IMR-90 (cell line): Measurements from ENCODE around the gene SMCO4. TPM values are rescaled to one million over a fixed set of nuclear protein-coding genes. Genes with fewer than 3 reads are reported as not detected.

Source experiments
- ATAC-seq: fragments of 200-7000 bp; cut with Tn5 transposase; 2 replicates; pipeline ENCODE4 v1.9.1; 2020; ENCODE audit warnings: low read depth, mild to moderate bottlenecking, moderate library complexity
- BruUV-seq: library from RNA; stranded (reverse); fragments of 400-500 nt; replicated peaks from 2 replicates; lab custom pipeline; 2021; lab: Mats Ljungman, UMichigan
- CTCF ChIA-PET: fragments of 300-600 bp; formaldehyde crosslinking; extraction: SDS; loops from one replicate; lab custom pipeline; 2021; ENCODE audit warnings: antibody characterized with exemption; lab: Yijun Ruan, JAX
- POLR2A ChIA-PET: fragments of 300-600 bp; sonication (Branson Sonifier 250); formaldehyde crosslinking; loops from one replicate; lab custom pipeline; 2022; ENCODE audit warnings: antibody characterized with exemption; ENCODE audit not compliant: unreplicated experiment; lab: Charles Lee
- DNase-seq: peaks from one replicate; pipeline ENCODE4 v3.0.0; 2013
- H2AFZ ChIP-seq: replicated peaks from 2 replicates; pipeline ENCODE3; 2013; ENCODE audit warnings: low read length, mild to moderate bottlenecking; ENCODE audit not compliant: poor library complexity
- H2AK5ac ChIP-seq: 2 replicates; pipeline ENCODE4 v1.6.1; 2013; ENCODE audit warnings: low read depth, low read length, inconsistent platforms
- H2AK9ac ChIP-seq: replicated peaks from 2 replicates; pipeline ENCODE3; 2013; ENCODE audit warnings: mild to moderate bottlenecking, low read depth, low read length, moderate library complexity; ENCODE audit not compliant: poor library complexity
- H2BK120ac ChIP-seq: 2 replicates; pipeline ENCODE4 v1.6.1; 2013; ENCODE audit warnings: low read depth, low read length, inconsistent platforms
- H2BK15ac ChIP-seq: 3 replicates; pipeline ENCODE4 v1.6.1; 2013; ENCODE audit warnings: low read depth, low read length, inconsistent platforms
- H2BK20ac ChIP-seq: 2 replicates; pipeline ENCODE4 v1.6.1; 2013; ENCODE audit warnings: low read depth, mild to moderate bottlenecking, inconsistent platforms, low read length, moderate library complexity
- H2BK5ac ChIP-seq: 2 replicates; pipeline ENCODE4 v1.6.1; 2013; ENCODE audit warnings: mild to moderate bottlenecking, low read depth, low read length, inconsistent platforms; ENCODE audit not compliant: poor library complexity, severe bottlenecking
- H3K14ac ChIP-seq: replicated peaks from 2 replicates; pipeline ENCODE4 v1.6.1; 2013; ENCODE audit warnings: low read depth, low read length, inconsistent platforms
- H3K18ac ChIP-seq: 2 replicates; pipeline ENCODE4 v1.6.1; 2013; ENCODE audit warnings: low read depth, low read length, control low read depth
- H3K23ac ChIP-seq: 2 replicates; pipeline ENCODE4 v1.6.1; 2013; ENCODE audit warnings: low read depth, low read length, inconsistent platforms
- H3K27ac ChIP-seq: 2 replicates; pipeline ENCODE4 v1.5.1; 2013; ENCODE audit warnings: mild to moderate bottlenecking, control low read depth, low read length; ENCODE audit not compliant: insufficient read depth
- H3K27me3 ChIP-seq: 2 replicates; pipeline ENCODE4 v1.6.1; 2013; ENCODE audit warnings: low read length; ENCODE audit not compliant: control insufficient read depth, insufficient read depth
- H3K36me3 ChIP-seq: 2 replicates; pipeline ENCODE4 v1.6.1; 2013; ENCODE audit warnings: low read length, mixed read lengths; ENCODE audit not compliant: control insufficient read depth, insufficient read depth
- H3K4ac ChIP-seq: 2 replicates; pipeline ENCODE4 v1.6.1; 2013; ENCODE audit warnings: low read depth, low read length, inconsistent platforms
- H3K4me1 ChIP-seq: 2 replicates; pipeline ENCODE4 v1.6.1; 2013; ENCODE audit warnings: low read length, mixed read lengths; ENCODE audit not compliant: control insufficient read depth, insufficient read depth
- H3K4me2 ChIP-seq: 2 replicates; pipeline ENCODE4 v1.6.1; 2013; ENCODE audit warnings: low read depth, mild to moderate bottlenecking, control low read depth, low read length, moderate library complexity
- H3K4me3 ChIP-seq: 2 replicates; pipeline ENCODE4 v1.5.1; 2013; ENCODE audit warnings: low read depth, mild to moderate bottlenecking, control low read depth, low read length, moderate library complexity; ENCODE audit not compliant: insufficient read depth
- H3K56ac ChIP-seq: 2 replicates; pipeline ENCODE4 v1.6.1; 2013; ENCODE audit warnings: low read length, inconsistent platforms; ENCODE audit not compliant: insufficient read depth; ENCODE audit errors: extremely low read depth
- H3K79me1 ChIP-seq, 2 experiments: 2 replicates each; pipeline ENCODE4 v1.6.1; 2013; ENCODE audit warnings: low read length in 2 of 2, inconsistent platforms in 1 of 2, low read depth in 1 of 2
- H3K9ac ChIP-seq: 2 replicates; pipeline ENCODE4 v1.6.1; 2013; ENCODE audit warnings: low read depth, low read length, control low read depth
- H3K9me1 ChIP-seq: 2 replicates; pipeline ENCODE4 v1.6.1; 2013; ENCODE audit warnings: low read length, inconsistent platforms; ENCODE audit not compliant: insufficient read depth
- H3K9me3 ChIP-seq: 2 replicates; pipeline ENCODE4 v1.6.1; 2013; ENCODE audit warnings: low read length; ENCODE audit not compliant: control insufficient read depth, insufficient read depth
- H4K20me1 ChIP-seq: 2 replicates; pipeline ENCODE4 v1.6.1; 2013; ENCODE audit warnings: low read length, inconsistent platforms; ENCODE audit not compliant: insufficient read depth
- H4K5ac ChIP-seq: 2 replicates; pipeline ENCODE4 v1.6.1; 2013; ENCODE audit warnings: mild to moderate bottlenecking, low read depth, low read length, control low read depth
- H4K8ac ChIP-seq, 2 experiments: 2 replicates each; pipeline ENCODE4 v1.6.1; 2013; ENCODE audit warnings: low read depth in 2 of 2, low read length in 2 of 2, control low read depth in 1 of 2, inconsistent platforms in 1 of 2
- H4K91ac ChIP-seq: 2 replicates; pipeline ENCODE4 v1.6.1; 2013; ENCODE audit warnings: low read depth, low read length, inconsistent platforms; ENCODE audit not compliant: insufficient read depth
- BHLHE40 ChIP-seq: fragments of 150-350 bp; IDR thresholded peaks from 2 replicates; pipeline ENCODE4 v1.6.1; 2016; ENCODE audit warnings: mild to moderate bottlenecking, low read depth, low read length
- CEBPB ChIP-seq: IDR thresholded peaks from 2 replicates; pipeline ENCODE4 v1.6.1; 2012; ENCODE audit warnings: low read depth, low read length, improper control_type of control experiment
- CHD1 ChIP-seq: IDR thresholded peaks from 2 replicates; pipeline ENCODE4 v1.6.1; 2012; ENCODE audit warnings: low read depth, low read length, improper control_type of control experiment
- FOS ChIP-seq: fragments of 150-350 bp; IDR thresholded peaks from 2 replicates; pipeline ENCODE4 v1.6.1; 2016; ENCODE audit warnings: low read depth, low read length
- MAFK ChIP-seq: IDR thresholded peaks from 2 replicates; pipeline ENCODE4 v1.6.1; 2012; ENCODE audit warnings: low read depth, low read length, improper control_type of control experiment
- MAZ ChIP-seq: IDR thresholded peaks from 2 replicates; pipeline ENCODE4 v1.6.1; 2012; ENCODE audit warnings: low read depth, mild to moderate bottlenecking, low read length, improper control_type of control experiment, moderate library complexity, borderline replicate concordance
- MXI1 ChIP-seq: IDR thresholded peaks from 2 replicates; pipeline ENCODE4 v1.6.1; 2012; ENCODE audit warnings: low read depth, mild to moderate bottlenecking, low read length, moderate library complexity, borderline replicate concordance
- NFE2L2 ChIP-seq: fragments of 150-350 bp; IDR thresholded peaks from 2 replicates; pipeline ENCODE4 v1.6.1; 2016; ENCODE audit warnings: low read depth, mild to moderate bottlenecking, low read length
- RAD21 ChIP-seq: IDR thresholded peaks from 2 replicates; pipeline ENCODE4 v1.6.1; 2012; ENCODE audit warnings: low read length, improper control_type of control experiment
- RCOR1 ChIP-seq: IDR thresholded peaks from 2 replicates; pipeline ENCODE4 v1.6.1; 2012; ENCODE audit warnings: mild to moderate bottlenecking, low read length, improper control_type of control experiment; ENCODE audit not compliant: insufficient replicate concordance
- RFX5 ChIP-seq: IDR thresholded peaks from 2 replicates; pipeline ENCODE4 v1.8.0; 2012; ENCODE audit warnings: low read depth, mild to moderate bottlenecking, low read length, moderate library complexity
- SMC3 ChIP-seq: fragments of 150-350 bp; IDR thresholded peaks from 2 replicates; pipeline ENCODE4 v1.6.1; 2016; ENCODE audit warnings: low read depth, mild to moderate bottlenecking, antibody characterized with exemption, low read length, moderate library complexity
- whole genome bisulfite sequencing, 2 experiments: methylation state at CpG; one replicate each; pipeline versions ENCODE4 v1.1.5 to v1.1.7; 2013; ENCODE audit warnings: missing lambda C conversion rate in 2 of 2; ENCODE audit not compliant: insufficient read length in 1 of 2; ENCODE audit errors: extremely low coverage in 2 of 2; 5-methylcytosine and 5-hydroxymethylcytosine counted together
- dilution Hi-C: fragments of 300-500 bp; cut with HindIII; formaldehyde crosslinking; loops from one replicate; pipeline ENCODE4 v1.14.3; 2018; ENCODE audit warnings: low sequenced_read_pairs; ENCODE audit not compliant: unreplicated experiment
- in situ Hi-C: fragments of 300-500 bp; cut with MboI; formaldehyde crosslinking; loops from 3 replicates; pipeline ENCODE4 v1.14.3; 2019; ENCODE audit warnings: low sequenced_read_pairs, inconsistent platforms, mixed read lengths
- intact Hi-C: fragments of 100-400 bp; cut with micrococcal nuclease; formaldehyde crosslinking; loops from 2 replicates; pipeline ENCODE4 v1.10.0; 2022
- polyA plus RNA-seq, 3 experiments: library from polyadenylated mRNA; depleted of rRNA; stranded (reverse); fragments of >200 nt; gene quantifications; 2 replicates each; pipeline ENCODE4 v1.2.3, GENCODE V29; 2012; ENCODE audit warnings: low replicate concordance in 1 of 3
- total RNA-seq: library from RNA; depleted of rRNA; stranded (reverse); fragments of >200 nt; gene quantifications from 2 replicates; pipeline ENCODE4 v1.2.3, GENCODE V29; 2012
- TF ChIP-seq, protein P1 (sequence below): conservative IDR thresholded peaks from 2 replicates; pipeline ENCODE4 v1.5.1; 2012; ENCODE audit warnings: mild to moderate bottlenecking, low read depth, low read length, improper control_type of control experiment
- TF ChIP-seq, protein P2 (sequence below): fragments of 150-350 bp; IDR thresholded peaks from 2 replicates; pipeline ENCODE4 v1.6.1; 2017; ENCODE audit warnings: mild to moderate bottlenecking, antibody characterized with exemption, low read length, low read depth
- TF ChIP-seq, protein P3 (sequence below): fragments of 150-350 bp; IDR thresholded peaks from 2 replicates; pipeline ENCODE4 v1.6.1; 2016; ENCODE audit warnings: low read depth, mild to moderate bottlenecking, low read length, moderate library complexity, borderline replicate concordance

SMCO4 gene
- total and polyA plus RNA-seq, 2 of the 4 experiments (the other 2 are of a cell fraction): 2.2 to 17.7 TPM

DNA sequence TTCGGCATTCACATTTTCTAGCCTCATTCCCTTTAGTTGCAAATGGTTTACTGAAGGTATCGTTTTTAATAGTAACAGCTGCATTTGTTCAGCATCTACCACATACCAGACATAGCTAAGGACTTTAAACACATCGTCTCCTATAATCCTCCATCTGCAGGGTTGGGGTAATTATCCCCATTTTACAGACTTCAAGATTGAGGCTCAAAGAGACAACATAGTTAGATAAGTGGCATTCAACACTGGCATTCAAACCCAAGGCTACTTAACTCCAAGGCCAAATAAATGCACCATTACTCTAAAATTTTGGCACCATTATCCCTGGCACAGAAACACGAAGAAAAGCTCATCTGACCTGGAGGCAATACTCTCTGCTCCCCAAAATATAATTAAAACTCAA, 28.5 kb downstream of the SMCO4 start:
- H3K4ac ChIP-seq: no peak overlapping the region
- H3K4me2 ChIP-seq: no peak overlapping the region
- BruUV-seq: no TSS peak
- intact Hi-C loops: no loop called here
- H2BK5ac ChIP-seq: no peak overlapping the region
- H2BK20ac ChIP-seq: no peak overlapping the region
- no peak overlapping the region for H2AK5ac ChIP-seq
- H3K9ac ChIP-seq: no peak overlapping the region
- no peaks in the 10 kb centered on the region for H3K9me3 ChIP-seq
- H3K14ac ChIP-seq: no peak overlapping the region
- no peak overlapping the region for H2BK15ac ChIP-seq
- no peak overlapping the region for H2AFZ ChIP-seq
- H4K8ac ChIP-seq: no peak overlapping the region
- H4K5ac ChIP-seq: no peak overlapping the region
- ChIA-PET POLR2A (no interaction called here), CTCF (no interaction called here)
- WGBS, 2 experiments: no CpG with 5 or more reads among the region's 4 CpGs
- no peak overlapping the region for H2BK120ac ChIP-seq
- DNase-seq (no peak), ATAC-seq (no peak)
- no peak overlapping the region for H3K23ac ChIP-seq
- no peak overlapping the region for H3K27ac ChIP-seq
- H3K36me3 ChIP-seq: no peaks in the 10 kb centered on the region
- H3K4me1 ChIP-seq: no peaks in the 10 kb centered on the region
- dilution Hi-C loops: no loop called here
- H3K56ac ChIP-seq: no peak overlapping the region
- H3K79me1 ChIP-seq: peaks cover 0 to 2% of the 10 kb centered on the region in 2 experiments; a peak in 2 of 4 replicates
- no peak overlapping the region for H3K4me3 ChIP-seq
- in situ Hi-C loops: no loop called here
- H2AK9ac ChIP-seq: no peak overlapping the region
- no peaks in the 10 kb centered on the region for H3K27me3 ChIP-seq
- no peak overlapping the region for H3K18ac ChIP-seq
- TF ChIP-seq BHLHE40: no peak
- TF ChIP-seq, protein P1, sequence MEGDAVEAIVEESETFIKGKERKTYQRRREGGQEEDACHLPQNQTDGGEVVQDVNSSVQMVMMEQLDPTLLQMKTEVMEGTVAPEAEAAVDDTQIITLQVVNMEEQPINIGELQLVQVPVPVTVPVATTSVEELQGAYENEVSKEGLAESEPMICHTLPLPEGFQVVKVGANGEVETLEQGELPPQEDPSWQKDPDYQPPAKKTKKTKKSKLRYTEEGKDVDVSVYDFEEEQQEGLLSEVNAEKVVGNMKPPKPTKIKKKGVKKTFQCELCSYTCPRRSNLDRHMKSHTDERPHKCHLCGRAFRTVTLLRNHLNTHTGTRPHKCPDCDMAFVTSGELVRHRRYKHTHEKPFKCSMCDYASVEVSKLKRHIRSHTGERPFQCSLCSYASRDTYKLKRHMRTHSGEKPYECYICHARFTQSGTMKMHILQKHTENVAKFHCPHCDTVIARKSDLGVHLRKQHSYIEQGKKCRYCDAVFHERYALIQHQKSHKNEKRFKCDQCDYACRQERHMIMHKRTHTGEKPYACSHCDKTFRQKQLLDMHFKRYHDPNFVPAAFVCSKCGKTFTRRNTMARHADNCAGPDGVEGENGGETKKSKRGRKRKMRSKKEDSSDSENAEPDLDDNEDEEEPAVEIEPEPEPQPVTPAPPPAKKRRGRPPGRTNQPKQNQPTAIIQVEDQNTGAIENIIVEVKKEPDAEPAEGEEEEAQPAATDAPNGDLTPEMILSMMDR: no peak
- no peak for TF ChIP-seq CHD1
- TF ChIP-seq, protein P2, sequence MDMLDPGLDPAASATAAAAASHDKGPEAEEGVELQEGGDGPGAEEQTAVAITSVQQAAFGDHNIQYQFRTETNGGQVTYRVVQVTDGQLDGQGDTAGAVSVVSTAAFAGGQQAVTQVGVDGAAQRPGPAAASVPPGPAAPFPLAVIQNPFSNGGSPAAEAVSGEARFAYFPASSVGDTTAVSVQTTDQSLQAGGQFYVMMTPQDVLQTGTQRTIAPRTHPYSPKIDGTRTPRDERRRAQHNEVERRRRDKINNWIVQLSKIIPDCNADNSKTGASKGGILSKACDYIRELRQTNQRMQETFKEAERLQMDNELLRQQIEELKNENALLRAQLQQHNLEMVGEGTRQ: no peak
- TF ChIP-seq FOS: no peak
- no peak for TF ChIP-seq MAZ
- no peak for TF ChIP-seq SMC3
- TF ChIP-seq MAFK: no peak
- TF ChIP-seq RAD21: no peak
- no peak for TF ChIP-seq NFE2L2
- no peak for TF ChIP-seq MXI1
- no peak for TF ChIP-seq CEBPB
- TF ChIP-seq, protein P3, sequence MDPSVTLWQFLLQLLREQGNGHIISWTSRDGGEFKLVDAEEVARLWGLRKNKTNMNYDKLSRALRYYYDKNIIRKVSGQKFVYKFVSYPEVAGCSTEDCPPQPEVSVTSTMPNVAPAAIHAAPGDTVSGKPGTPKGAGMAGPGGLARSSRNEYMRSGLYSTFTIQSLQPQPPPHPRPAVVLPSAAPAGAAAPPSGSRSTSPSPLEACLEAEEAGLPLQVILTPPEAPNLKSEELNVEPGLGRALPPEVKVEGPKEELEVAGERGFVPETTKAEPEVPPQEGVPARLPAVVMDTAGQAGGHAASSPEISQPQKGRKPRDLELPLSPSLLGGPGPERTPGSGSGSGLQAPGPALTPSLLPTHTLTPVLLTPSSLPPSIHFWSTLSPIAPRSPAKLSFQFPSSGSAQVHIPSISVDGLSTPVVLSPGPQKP: no peak
- no peak for TF ChIP-seq RFX5
- TF ChIP-seq RCOR1: no peak
- H4K20me1 ChIP-seq: no peaks in the 10 kb centered on the region
- H4K91ac ChIP-seq: no peak overlapping the region
- peaks cover 3% of the 10 kb centered on the region; the same call in 1 of the 2 replicates for H3K9me1 ChIP-seq
